ENCODE data around the gene RGL1. TPM values are rescaled to one million over a fixed set of nuclear protein-coding genes. Genes with fewer than 3 reads are reported as not detected.
A peak's percentile ranks its signal among the peaks of the same experiment; 100 is the strongest.

The RGL1 gene
- total RNA-seq, 2 donors from 2014 or later, result 1.7 to 2.2 TPM

GRCh38 chr1:183869230-183869629 is 64.3 kb downstream of the RGL1 start:
- Mint-ChIP-seq H3K9me3 (no peaks in the 10 kb centered on the region), H3K27ac (no peak overlapping the region), H3K27me3 (ENCODE audit: low read depth) (no peaks in the 10 kb centered on the region)

GRCh38 chr1:183869664-183870063 is 64.7 kb downstream of the RGL1 start:
- ATAC-seq (replicated peaks in 1 of 2) (no peak), DNase-seq (no peak)
- Mint-ChIP-seq H3K36me3 (ENCODE audit: insufficient read depth in 2 of 2) (no peaks in the 10 kb centered on the region), H3K4me3 (no peak overlapping the region), H3K9me3 (no peaks in the 10 kb centered on the region), H3K4me1 (ENCODE audit: low read depth) (peaks cover 20% of the 10 kb centered on the region), H3K27me3 (ENCODE audit: low read depth) (no peaks in the 10 kb centered on the region), H3K27ac (no peak overlapping the region)

More at GRCh38 chr1:183869230-183869629, 64.3 kb downstream of the RGL1 start:
- H3K36me3 Mint-ChIP-seq (ENCODE audit: insufficient read depth in 2 of 2), result no peaks in the 10 kb centered on the region
- DNase-seq, result no peak
- ATAC-seq (replicated peaks in 1 of 2), result no peak
- no peak overlapping the region for H3K4me3 Mint-ChIP-seq
- peaks cover 15% of the 10 kb centered on the region for H3K4me1 Mint-ChIP-seq (ENCODE audit: low read depth)

GRCh38 chr1:183870351-183871077 is 65.6 kb downstream of the RGL1 start:
- no peaks in the 10 kb centered on the region for H3K27me3 Mint-ChIP-seq (ENCODE audit: low read depth)
- H3K4me3 Mint-ChIP-seq, result no peak overlapping the region
- peaks cover 20% of the 10 kb centered on the region for H3K4me1 Mint-ChIP-seq (ENCODE audit: low read depth)
- ATAC-seq (replicated peaks in 1 of 2) (no peak), DNase-seq (no peak)
- no peak overlapping the region for H3K27ac Mint-ChIP-seq
- no peaks in the 10 kb centered on the region for H3K9me3 Mint-ChIP-seq
- H3K36me3 Mint-ChIP-seq (ENCODE audit: insufficient read depth in 2 of 2), result no peaks in the 10 kb centered on the region

- ATAC-seq (replicated peaks in 1 of 2) (no peak), DNase-seq (no peak)
- no peak overlapping the region for H3K27ac Mint-ChIP-seq
- H3K9me3 Mint-ChIP-seq, result no peaks in the 10 kb centered on the region
- no peak overlapping the region for H3K4me3 Mint-ChIP-seq
- peaks cover 20% of the 10 kb centered on the region for H3K4me1 Mint-ChIP-seq (ENCODE audit: low read depth)
- no peaks in the 10 kb centered on the region for H3K27me3 Mint-ChIP-seq (ENCODE audit: low read depth)
- no peaks in the 10 kb centered on the region for H3K36me3 Mint-ChIP-seq (ENCODE audit: insufficient read depth in 2 of 2)
These were observed 66.2 kb downstream of the RGL1 start for GRCh38 chr1:183871142-183871541.

GRCh38 chr1:183871601-183872000 is 66.7 kb downstream of the RGL1 start:
- no peak for DNase-seq
- H3K36me3 Mint-ChIP-seq (ENCODE audit: insufficient read depth in 2 of 2), result no peaks in the 10 kb centered on the region
- H3K27me3 Mint-ChIP-seq (ENCODE audit: low read depth), result no peaks in the 10 kb centered on the region
- H3K27ac Mint-ChIP-seq, result no peak overlapping the region
- H3K4me3 Mint-ChIP-seq, result no peak overlapping the region
- peaks cover 20% of the 10 kb centered on the region for H3K4me1 Mint-ChIP-seq (ENCODE audit: low read depth)
- ATAC-seq (replicated peaks in 1 of 2), result no peak
- H3K9me3 Mint-ChIP-seq, result no peaks in the 10 kb centered on the region

GRCh38 chr1:183872403-183872802 is 67.5 kb downstream of the RGL1 start:
- Mint-ChIP-seq H3K9me3 (no peaks in the 10 kb centered on the region), H3K27ac (peak overlapping the region; percentile 59), H3K27me3 (ENCODE audit: low read depth) (no peaks in the 10 kb centered on the region), H3K4me1 (ENCODE audit: low read depth) (peaks cover 22% of the 10 kb centered on the region), H3K36me3 (ENCODE audit: insufficient read depth in 2 of 2) (no peaks in the 10 kb centered on the region), H3K4me3 (no peak overlapping the region)
- DNase-seq (no peak), ATAC-seq (replicated peaks in 1 of 2) (no peak)

- Mint-ChIP-seq H3K9me3 (no peaks in the 10 kb centered on the region), H3K27ac (no peak overlapping the region), H3K27me3 (ENCODE audit: low read depth) (no peaks in the 10 kb centered on the region), H3K36me3 (ENCODE audit: insufficient read depth in 2 of 2) (no peaks in the 10 kb centered on the region), H3K4me3 (no peak overlapping the region), H3K4me1 (ENCODE audit: low read depth) (peaks cover 25% of the 10 kb centered on the region)
- DNase-seq (no peak), ATAC-seq (replicated peaks in 1 of 2) (peak in 1 of 2 donors; percentile 29)
These were observed 68.7 kb downstream of the RGL1 start for GRCh38 chr1:183873642-183874041.

GRCh38 chr1:183876309-183876708 is 71.4 kb downstream of the RGL1 start:
- H3K27ac Mint-ChIP-seq, result no peak overlapping the region
- no peaks in the 10 kb centered on the region for H3K27me3 Mint-ChIP-seq (ENCODE audit: low read depth)
- DNase-seq (no peak), ATAC-seq (replicated peaks in 1 of 2) (no peak)
- peaks cover 22% of the 10 kb centered on the region for H3K4me1 Mint-ChIP-seq (ENCODE audit: low read depth)
- H3K36me3 Mint-ChIP-seq (ENCODE audit: insufficient read depth in 2 of 2), result no peaks in the 10 kb centered on the region
- no peak overlapping the region for H3K4me3 Mint-ChIP-seq
- H3K9me3 Mint-ChIP-seq, result no peaks in the 10 kb centered on the region

GRCh38 chr1:183877053-183877720 is 72.3 kb downstream of the RGL1 start:
- DNase-seq (no peak), ATAC-seq (replicated peaks in 1 of 2) (no peak)
- H3K27ac Mint-ChIP-seq, result no peak overlapping the region
- no peaks in the 10 kb centered on the region for H3K36me3 Mint-ChIP-seq (ENCODE audit: insufficient read depth in 2 of 2)
- H3K27me3 Mint-ChIP-seq (ENCODE audit: low read depth), result no peaks in the 10 kb centered on the region
- H3K4me1 Mint-ChIP-seq (ENCODE audit: low read depth), result peaks cover 22% of the 10 kb centered on the region
- no peaks in the 10 kb centered on the region for H3K9me3 Mint-ChIP-seq
- H3K4me3 Mint-ChIP-seq, result no peak overlapping the region

- no peak for DNase-seq
- no peaks in the 10 kb centered on the region for H3K36me3 Mint-ChIP-seq (ENCODE audit: insufficient read depth in 2 of 2)
- H3K4me3 Mint-ChIP-seq, result no peak overlapping the region
- no peaks in the 10 kb centered on the region for H3K9me3 Mint-ChIP-seq
- H3K27ac Mint-ChIP-seq, result no peak overlapping the region
- H3K4me1 Mint-ChIP-seq (ENCODE audit: low read depth), result peaks cover 7% of the 10 kb centered on the region
- no peak for ATAC-seq (replicated peaks in 1 of 2)
- H3K27me3 Mint-ChIP-seq (ENCODE audit: low read depth), result no peaks in the 10 kb centered on the region
These were observed 74.6 kb downstream of the RGL1 start for GRCh38 chr1:183879494-183879893.

GRCh38 chr1:183879966-183880365 is 75.0 kb downstream of the RGL1 start:
- Mint-ChIP-seq H3K36me3 (ENCODE audit: insufficient read depth in 2 of 2) (no peaks in the 10 kb centered on the region), H3K9me3 (no peaks in the 10 kb centered on the region), H3K4me3 (no peak overlapping the region), H3K4me1 (ENCODE audit: low read depth) (peaks cover 5% of the 10 kb centered on the region), H3K27ac (no peak overlapping the region), H3K27me3 (ENCODE audit: low read depth) (no peaks in the 10 kb centered on the region)
- no peak for DNase-seq
- ATAC-seq (replicated peaks in 1 of 2), result no peak

GRCh38 chr1:183880531-183881243 is 75.8 kb downstream of the RGL1 start:
- H3K9me3 Mint-ChIP-seq, result no peaks in the 10 kb centered on the region
- no peaks in the 10 kb centered on the region for H3K27me3 Mint-ChIP-seq (ENCODE audit: low read depth)
- DNase-seq, result no peak
- H3K27ac Mint-ChIP-seq, result no peak overlapping the region
- H3K4me3 Mint-ChIP-seq, result no peak overlapping the region
- H3K36me3 Mint-ChIP-seq (ENCODE audit: insufficient read depth in 2 of 2), result no peaks in the 10 kb centered on the region
- ATAC-seq (replicated peaks in 1 of 2), result no peak
- peaks cover 5% of the 10 kb centered on the region for H3K4me1 Mint-ChIP-seq (ENCODE audit: low read depth)

GRCh38 chr1:183881387-183882131 is 76.6 kb downstream of the RGL1 start:
- Mint-ChIP-seq H3K36me3 (ENCODE audit: insufficient read depth in 2 of 2) (no peaks in the 10 kb centered on the region), H3K4me1 (ENCODE audit: low read depth) (peaks cover 5% of the 10 kb centered on the region), H3K9me3 (no peaks in the 10 kb centered on the region), H3K27me3 (ENCODE audit: low read depth) (no peaks in the 10 kb centered on the region), H3K4me3 (no peak overlapping the region), H3K27ac (no peak overlapping the region)
- DNase-seq (no peak), ATAC-seq (replicated peaks in 1 of 2) (no peak)

All from activated T-cell treated with anti-CD3 and anti-CD28 coated beads, Interleukin-2, amount 50 U/mL, for 72 hours (primary cell).